ENCODE results near the gene NAT9. TPM values are rescaled to one million over a fixed set of nuclear protein-coding genes. Genes with fewer than 3 reads are reported as not detected.

NAT9 gene
- total and polyA plus RNA-seq, 2 of the 4 experiments (the other 2 are of a cell fraction) = 48.9 to 62.0 TPM

DNA sequence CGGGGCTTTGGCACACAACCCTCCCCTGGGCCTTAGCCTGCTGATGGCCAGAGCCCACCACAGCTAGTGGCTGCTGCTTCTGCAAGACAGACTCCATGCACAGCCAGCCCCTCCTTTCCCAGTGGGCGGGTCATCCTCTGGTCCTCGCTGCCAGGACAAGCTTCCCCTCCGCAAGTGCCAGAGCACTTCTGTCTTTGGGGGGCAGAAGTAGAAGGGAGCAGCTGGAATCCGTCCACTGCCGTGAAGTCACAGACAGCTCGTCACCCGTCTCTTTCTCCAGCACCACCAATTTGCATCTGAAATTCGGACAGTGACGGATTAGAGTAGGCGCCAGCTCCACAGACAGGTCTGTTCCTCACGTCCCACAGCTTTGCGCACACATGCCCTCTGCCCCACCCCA is 31.3 kb upstream of the NAT9 start:
- Histone ChIP-seq H3K9me1 (ENCODE audit: insufficient read depth, low read length) (0 out of 2 replicates have a peak, but pooled peaks cover 2% of the 10 kb centered on the region), H3K23ac (ENCODE audit: low read depth, low read length) (no peak overlapping the region), H3K79me1 (ENCODE audit: low read depth in 1 of 2, low read length in 2 of 2) (no peaks in the 10 kb centered on the region), H2BK120ac (ENCODE audit: low read depth, low read length) (no peak overlapping the region), H3K27ac (ENCODE audit: insufficient read depth, low read length) (no peak overlapping the region), H3K4me1 (ENCODE audit: control insufficient read depth, insufficient read depth, low read length) (no peaks in the 10 kb centered on the region), H2BK5ac (ENCODE audit: low read depth, low read length, poor library complexity, severe bottlenecking) (no peak overlapping the region), H3K27me3 (ENCODE audit: control insufficient read depth, insufficient read depth, low read length) (no peaks in the 10 kb centered on the region), H2AK9ac (replicated peaks; ENCODE audit: low read depth, low read length, poor library complexity) (no peak overlapping the region), H3K56ac (ENCODE audit: extremely low read depth, insufficient read depth, low read length) (no peak overlapping the region), H3K14ac (replicated peaks; ENCODE audit: low read depth, low read length) (no peak overlapping the region), H3K4ac (ENCODE audit: low read depth, low read length) (no peak overlapping the region), H3K4me2 (ENCODE audit: low read depth, low read length) (no peak overlapping the region), H2AK5ac (ENCODE audit: low read depth, low read length) (no peak overlapping the region), H4K20me1 (ENCODE audit: insufficient read depth, low read length) (no peaks in the 10 kb centered on the region; the same call in 1 of the 2 replicates), H3K9me3 (ENCODE audit: control insufficient read depth, insufficient read depth, low read length) (no peaks in the 10 kb centered on the region), H3K18ac (ENCODE audit: low read depth, low read length) (no peak overlapping the region), H2BK20ac (ENCODE audit: low read depth, low read length) (no peak overlapping the region), H2BK15ac (ENCODE audit: low read depth, low read length) (no peak overlapping the region), H4K91ac (ENCODE audit: insufficient read depth, low read depth, low read length) (no peak overlapping the region), H2AFZ (replicated peaks; ENCODE audit: low read length, poor library complexity) (no peak overlapping the region), H3K4me3 (ENCODE audit: insufficient read depth, low read depth, low read length) (no peak overlapping the region), H3K36me3 (ENCODE audit: control insufficient read depth, insufficient read depth, low read length) (peaks cover 6% of the 10 kb centered on the region), H3K9ac (ENCODE audit: low read depth, low read length) (no peak overlapping the region), H4K8ac (ENCODE audit: low read depth in 2 of 2, low read length in 2 of 2) (no peak overlapping the region), H4K5ac (ENCODE audit: low read depth, low read length) (no peak overlapping the region)
- no peak for TF ChIP-seq SMC3 (IDR thresholded peaks at IDR 0.05; ENCODE audit: low read depth, low read length)
- TF ChIP-seq CHD1 (IDR thresholded peaks at IDR 0.05; ENCODE audit: low read depth, low read length) = no peak
- WGBS, 2 experiments (ENCODE audit: extremely low coverage in 2 of 2, insufficient read length in 1 of 2) = 53% methylated on average over 6 of the region's 13 CpGs; no CpG with 5 or more reads in 1 of the 2 experiments
- BruUV-seq (replicated peaks) = no TSS peak
- no peak for ATAC-seq (ENCODE audit: low read depth)
- in situ Hi-C loops (cut with MboI; ENCODE audit: low sequenced_read_pairs) = no loop called here
- CTCF ChIA-PET = no interaction called here
- DNase-seq = no peak
- POLR2A ChIA-PET (ENCODE audit: unreplicated experiment) = no interaction called here
- dilution Hi-C loops (cut with HindIII; ENCODE audit: low sequenced_read_pairs, unreplicated experiment) = no loop called here
- intact Hi-C loops (cut with micrococcal nuclease) = no loop called here

All from IMR-90 (cell line).